ENCODE data around the gene UIMC1.

DNA sequence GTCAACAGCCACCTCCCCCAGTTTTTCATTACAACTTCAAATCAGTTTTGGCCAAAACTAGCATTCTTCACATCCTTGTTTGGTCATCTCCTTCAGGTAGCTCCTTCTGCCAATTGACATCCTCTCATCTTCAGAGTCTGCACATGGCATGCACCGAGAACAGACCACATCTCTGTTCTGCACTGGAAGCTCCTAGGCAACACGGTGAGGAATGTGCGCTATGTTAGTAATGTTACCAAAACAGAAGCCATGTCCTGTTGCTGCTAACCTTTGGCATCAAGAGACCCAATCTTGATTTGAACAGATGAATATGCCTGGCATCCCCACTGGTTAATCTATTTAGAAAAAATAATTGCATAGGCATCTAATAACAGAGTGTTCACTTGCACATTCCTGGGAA, 102.3 kb downstream of the UIMC1 start:
- TF ChIP-seq CTCF (conservative IDR thresholded peaks at IDR 0.05 in 1 of 2, IDR thresholded peaks at IDR 0.05 in 1 of 2; ENCODE audit: extremely low read depth in 1 of 2, insufficient read depth in 1 of 2, low read depth in 1 of 2, low read length in 2 of 2) (no peak), EZH2 (IDR thresholded peaks at IDR 0.05; ENCODE audit: borderline replicate concordance, low read length) (no peak)
